Measurements from ENCODE around the gene TRIP6.
"Not testable (repeated sequence)": the region's sequence is repeated elsewhere in the genome, so short reads cannot be mapped to it uniquely, and the experiment has no call there.

Gene TRIP6

DNA sequence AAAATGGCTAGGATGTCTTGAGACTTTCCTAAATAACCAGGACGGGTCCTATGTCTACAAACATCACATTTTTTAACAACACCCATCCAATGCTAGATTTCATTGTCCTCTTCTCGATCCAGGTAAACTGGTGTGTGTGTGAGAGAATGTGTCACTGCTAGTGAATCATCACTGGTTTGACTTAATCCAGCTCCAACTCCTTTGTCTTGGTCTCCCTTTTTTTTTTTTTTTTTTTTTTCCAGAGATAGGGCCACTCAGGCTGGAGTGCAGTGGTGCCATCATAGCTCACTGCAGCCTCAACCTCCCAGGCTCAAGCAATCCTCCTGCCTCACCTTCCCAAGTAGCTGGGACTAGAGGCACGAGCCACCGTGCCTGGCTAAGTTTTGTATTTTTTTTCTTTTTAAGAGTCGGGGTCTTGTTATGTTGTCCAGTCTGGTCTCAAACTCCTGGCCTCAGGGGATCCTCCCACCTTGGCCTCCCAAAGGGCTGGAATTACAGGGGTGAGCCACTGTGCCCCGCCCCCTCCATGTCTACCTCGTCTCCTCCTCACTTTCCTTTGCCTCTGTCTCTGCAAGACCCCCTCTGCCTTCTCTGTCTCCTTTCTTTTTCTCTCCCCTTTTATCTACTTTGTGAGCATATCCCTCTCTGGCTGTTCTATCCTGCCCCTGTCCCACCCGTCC lies 24.5 kb downstream of the TRIP6 start:
- no peak for DNase-seq

DNA sequence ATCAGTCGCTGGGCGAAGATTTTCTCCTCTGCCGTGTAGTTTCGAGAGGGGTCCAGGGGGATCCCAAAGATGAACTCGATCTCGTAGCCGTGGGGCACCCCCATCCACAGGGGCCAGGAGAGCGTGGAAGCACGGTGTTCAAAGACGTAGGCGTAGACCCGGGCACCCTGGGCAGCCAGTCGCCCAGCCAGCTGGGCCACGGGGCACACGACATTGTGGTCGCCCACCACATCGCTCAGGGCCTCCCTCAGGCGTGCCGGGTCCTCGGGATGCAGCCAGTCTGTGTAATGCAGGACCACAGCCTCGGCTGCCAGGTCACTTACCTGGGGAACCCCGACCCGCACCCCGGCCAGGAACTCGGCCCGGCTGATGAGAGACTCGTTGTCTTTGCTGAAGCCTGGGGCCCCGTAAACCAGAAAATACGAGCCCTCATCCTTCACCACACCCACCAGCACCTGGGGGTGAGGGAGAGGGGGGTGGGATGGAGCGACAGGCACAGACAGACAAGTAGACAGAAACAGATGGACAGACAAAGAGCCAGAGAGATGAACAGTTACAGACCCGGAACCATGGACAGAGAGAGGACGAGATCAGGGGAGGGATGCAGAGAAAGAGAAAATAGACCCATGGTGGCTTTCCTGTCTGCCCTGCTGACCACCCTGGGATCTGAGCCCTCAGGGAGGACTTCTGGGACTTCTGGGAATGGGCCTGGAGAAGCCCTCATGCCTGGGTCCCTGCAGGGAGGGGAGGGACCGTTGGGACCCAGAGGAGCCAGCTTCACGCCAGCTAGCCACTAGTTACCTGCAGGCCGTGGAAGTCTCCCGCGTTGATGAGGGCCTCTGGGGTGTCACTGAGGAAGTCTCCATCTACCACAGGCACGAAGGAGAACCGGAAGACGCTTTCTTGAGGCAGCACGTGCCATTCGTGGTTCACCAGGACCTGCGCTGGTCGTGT lies 25.5 kb downstream of the TRIP6 start:
- no peak for DNase-seq

DNA sequence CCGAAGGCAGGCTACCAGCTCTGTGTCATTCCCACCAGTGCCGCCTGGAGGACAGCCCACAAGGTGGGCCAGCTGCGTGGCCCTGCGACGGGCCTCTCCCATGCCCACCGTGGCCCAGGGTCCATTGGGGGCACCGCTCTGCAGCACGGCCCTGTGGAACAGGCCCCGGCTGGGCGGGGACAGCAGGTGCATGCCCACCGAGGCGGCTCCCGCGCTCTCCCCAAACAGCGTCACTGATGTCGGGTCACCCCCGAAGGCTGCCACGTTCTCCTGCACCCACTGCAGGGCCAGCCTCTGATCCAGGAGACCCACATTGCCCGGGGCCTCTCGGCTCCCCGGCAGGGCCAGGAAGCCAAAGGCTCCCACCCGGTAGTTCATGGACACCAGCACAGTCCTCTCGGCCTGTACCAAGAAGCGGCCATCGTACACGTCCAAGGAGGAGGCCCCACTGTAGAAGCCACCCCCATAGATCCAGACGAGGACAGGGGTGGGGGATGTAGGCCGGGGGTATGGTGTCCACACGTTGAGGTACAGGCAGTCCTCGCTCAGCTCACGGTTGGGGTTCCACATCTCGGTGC lies 26.2 kb downstream of the TRIP6 start:
- no peak for DNase-seq

DNA sequence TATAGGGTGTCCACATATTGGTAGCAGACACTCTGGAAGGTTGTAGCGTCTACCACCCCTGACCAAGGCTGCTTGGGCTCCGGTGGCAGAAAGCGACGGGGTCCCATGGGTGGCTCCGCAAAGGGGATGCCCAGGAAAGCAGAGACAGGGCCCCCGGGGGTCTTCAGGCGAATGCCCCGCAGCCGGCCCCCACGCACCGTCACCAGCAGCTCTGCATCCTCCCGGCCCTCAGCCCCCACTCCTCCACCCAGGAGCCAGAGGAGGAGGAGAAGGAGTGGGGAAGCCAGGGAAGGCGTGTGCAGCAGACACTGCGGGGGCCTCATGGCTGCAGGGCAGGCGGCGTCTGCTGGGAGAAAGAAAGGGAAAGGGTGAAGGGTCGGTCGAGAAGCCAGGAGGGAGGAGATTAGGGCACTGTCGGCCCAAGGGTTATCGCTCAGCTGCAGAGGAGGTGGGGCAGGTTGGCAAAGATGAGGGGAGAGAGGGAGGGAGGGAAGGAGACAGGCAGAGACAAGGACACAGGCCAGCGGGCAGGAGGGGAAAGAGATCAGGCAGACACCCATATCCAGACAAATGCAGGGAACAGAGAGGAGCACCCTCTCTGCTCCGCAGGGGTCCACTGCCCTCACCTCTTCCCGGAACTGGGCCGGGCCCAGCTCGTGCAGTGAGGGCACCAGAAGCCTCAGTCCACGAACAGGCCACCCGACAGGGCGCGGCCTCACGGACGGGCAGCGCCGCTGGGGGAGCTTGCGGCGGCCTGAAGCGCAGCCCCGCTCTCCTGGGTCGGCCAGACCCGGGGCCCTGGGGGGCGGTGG lies 26.9 kb downstream of the TRIP6 start:
- DNase-seq, result no peak

GRCh38 chr7:100894860-100895700 lies 27.9 kb downstream of the TRIP6 start:
- peak; percentile 32 for DNase-seq

DNA sequence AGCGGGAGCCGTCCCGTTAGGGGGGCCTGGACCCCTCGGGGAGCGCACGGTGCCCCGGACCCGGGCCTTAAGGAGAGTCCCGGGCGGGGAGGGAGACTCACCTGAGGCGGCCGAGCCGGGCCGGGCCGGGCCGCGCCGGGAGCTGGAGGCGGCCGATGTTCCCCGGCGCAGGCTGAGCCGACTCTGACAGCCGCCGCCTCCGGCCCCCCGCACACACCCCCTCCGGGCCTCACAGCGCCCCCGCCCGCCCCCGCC lies 28.4 kb downstream of the TRIP6 start, which contains the start of gene ACHE:
Gene ACHE, minus strand, starts transcription at position 188 of the 255 bp plus-strand sequence. CDS start 1,656 bp downstream, outside the sequence.
- no peak for DNase-seq

- peak; percentile 45 for DNase-seq
Observed at GRCh38 chr7:100895956-100896731, 29.0 kb downstream of the TRIP6 start.

DNA sequence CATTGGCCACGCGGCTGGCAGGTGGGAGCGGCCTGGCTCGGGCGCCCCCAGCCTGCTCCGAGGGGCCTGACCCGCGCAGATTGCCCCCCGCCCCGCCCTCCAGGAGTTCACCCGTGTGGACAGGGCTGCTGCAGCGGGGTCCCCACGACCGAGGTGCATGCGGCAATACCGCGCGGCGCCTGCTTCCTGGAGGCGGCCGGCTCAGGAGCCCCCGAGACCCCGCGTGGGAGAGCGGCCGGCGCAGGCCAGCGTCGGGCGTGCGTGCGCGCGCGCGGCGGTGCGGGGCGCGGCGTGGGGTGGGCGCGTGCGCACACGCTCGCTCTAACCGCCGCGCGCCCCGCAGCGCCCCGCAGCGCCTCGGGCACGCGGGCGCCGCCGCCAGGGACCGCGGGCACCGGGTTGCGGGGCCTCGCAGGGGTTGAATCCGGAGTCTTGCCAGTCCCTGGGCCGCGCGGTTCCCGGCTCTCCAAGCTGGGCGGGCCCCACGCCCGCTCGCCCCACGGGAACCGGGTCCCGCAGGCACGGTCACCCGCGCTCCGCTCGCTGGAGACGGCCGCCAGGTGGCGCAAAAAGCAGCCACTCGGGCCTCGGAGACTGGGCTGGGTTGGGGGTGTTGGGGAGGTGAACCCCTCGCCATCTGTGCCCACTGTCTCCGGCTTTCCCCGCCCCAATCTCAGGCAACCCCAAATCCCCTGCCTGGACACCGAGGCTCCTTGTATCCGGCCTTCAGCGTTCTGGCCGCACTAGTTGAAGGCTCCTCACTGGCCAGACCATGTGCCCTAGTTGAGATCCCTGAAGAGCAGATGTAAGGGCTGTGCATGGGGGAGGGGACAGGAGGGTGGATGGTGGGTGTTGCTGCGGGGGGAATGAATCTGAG lies 29.8 kb downstream of the TRIP6 start:
- peak; percentile 41 for DNase-seq

DNA sequence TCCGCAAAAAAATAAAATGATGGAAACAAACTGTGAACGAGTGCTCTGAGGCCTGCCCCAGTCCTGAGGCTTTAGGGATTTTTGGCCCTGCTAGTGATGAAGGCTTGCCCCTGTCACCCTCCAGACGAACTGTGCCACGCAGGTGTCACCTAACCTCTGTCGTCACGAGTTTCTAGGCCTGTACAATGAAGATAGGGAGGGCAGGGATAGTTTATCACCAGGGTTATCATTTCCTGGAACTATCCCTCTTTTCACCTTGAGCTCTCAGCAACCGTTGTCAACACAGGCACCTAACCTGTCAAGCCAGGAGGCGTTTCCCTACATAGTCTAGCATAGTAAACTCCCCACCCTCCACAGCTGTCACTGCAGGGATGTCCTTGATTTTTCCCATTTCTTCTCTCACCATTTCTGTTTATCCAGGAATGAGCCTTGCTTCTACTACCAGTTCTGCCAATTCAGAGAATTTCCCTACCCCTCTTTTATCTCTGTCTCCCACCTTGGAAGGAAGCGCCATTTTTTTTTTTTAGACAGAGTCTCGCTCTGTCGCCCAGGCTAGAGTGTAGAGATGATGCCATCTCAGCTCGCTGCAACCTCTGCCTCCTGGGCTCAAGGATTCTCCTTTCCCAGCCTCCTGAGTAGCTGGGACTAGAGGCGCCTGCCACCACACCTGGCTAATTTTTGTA lies 30.7 kb downstream of the TRIP6 start:
- DNase-seq, result no peak

- no peak for DNase-seq
Observed at GRCh38 chr7:100899432-100899831, 32.2 kb downstream of the TRIP6 start.

GRCh38 chr7:100900978-100901377 lies 33.8 kb downstream of the TRIP6 start:
- no peak for DNase-seq

DNA sequence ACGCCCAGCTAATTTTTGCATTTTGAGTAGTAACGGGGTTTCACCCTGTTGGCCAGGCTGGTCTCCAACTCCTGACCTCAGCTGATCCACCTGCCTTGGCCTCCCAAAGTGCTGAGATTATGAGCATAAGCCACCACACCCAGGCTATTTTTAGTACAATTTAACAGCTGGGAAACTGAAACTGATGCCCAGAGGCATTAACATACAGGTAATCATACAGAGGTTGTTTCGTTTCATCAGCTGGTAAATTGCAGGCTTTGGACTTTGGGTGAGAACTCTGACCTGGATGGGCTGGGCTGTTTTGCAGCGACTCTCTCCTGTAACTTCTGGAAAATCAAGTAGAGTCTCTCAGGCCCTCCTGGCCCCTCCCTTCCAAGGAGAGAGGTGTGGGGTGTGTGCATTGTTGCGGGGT lies 34.7 kb downstream of the TRIP6 start:
- DNase-seq, result no peak

DNA sequence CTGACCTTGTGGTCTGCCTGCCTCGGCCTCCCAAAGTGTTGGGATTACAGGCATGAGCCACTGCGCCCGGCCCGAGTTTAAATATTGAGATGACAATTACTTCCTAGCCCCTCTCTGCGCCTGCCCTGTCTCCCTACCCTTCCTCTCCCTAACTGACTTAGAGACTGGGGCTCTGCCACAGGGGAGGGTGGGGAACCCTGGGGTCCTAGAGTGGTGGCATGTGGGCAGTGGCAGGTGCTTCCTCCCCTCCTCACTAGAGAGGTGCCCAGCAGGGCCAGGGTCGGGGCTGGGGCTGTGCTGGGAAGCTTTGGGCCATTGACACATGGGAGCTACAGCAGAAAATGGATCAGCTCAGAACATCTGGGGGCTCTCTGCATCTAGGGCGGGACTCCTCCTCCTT lies 35.5 kb downstream of the TRIP6 start:
- no peak for DNase-seq

- DNase-seq, result no peak
Observed at GRCh38 chr7:100908512-100908911, 41.3 kb downstream of the TRIP6 start.

DNA sequence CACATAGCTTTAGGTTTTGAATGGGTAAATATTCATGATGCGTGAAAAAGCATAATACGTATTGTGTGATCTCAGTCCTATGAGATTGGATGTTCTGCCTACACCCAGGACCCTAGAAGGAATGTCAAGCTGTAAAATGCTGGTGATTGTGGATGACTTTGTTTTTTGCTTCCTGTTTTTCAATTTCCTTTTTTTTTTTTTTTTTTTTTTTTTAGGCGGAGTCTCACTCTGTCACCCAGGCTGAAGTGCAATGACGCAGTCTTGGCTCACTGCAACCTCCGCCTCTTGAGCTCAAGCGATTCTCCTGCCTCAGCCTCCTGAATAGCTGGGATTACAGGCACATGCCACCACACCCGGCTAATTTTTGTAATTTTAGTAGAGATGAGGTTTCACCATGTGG lies 43.3 kb downstream of the TRIP6 start:
- not testable (repeated sequence) for DNase-seq

DNA sequence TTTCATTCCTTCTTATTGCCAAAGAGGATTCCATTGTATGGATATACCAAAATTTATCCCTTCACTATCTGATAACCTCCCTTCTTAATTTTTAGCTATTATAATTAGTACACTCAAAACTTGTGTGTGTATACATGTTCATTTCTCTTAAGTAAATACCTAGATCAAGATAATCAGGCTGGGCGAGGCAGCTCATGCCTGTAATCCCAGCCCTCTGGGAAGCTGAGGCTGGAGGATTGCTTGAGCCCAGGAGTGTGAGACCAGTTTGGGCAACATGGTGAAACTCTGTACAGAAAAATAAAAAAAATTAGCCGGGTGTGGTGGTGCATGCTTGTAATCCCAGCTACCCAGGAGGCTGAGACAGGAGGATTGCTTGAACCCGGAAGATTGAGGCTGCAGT lies 44.3 kb downstream of the TRIP6 start:
- no peak for DNase-seq

DNA sequence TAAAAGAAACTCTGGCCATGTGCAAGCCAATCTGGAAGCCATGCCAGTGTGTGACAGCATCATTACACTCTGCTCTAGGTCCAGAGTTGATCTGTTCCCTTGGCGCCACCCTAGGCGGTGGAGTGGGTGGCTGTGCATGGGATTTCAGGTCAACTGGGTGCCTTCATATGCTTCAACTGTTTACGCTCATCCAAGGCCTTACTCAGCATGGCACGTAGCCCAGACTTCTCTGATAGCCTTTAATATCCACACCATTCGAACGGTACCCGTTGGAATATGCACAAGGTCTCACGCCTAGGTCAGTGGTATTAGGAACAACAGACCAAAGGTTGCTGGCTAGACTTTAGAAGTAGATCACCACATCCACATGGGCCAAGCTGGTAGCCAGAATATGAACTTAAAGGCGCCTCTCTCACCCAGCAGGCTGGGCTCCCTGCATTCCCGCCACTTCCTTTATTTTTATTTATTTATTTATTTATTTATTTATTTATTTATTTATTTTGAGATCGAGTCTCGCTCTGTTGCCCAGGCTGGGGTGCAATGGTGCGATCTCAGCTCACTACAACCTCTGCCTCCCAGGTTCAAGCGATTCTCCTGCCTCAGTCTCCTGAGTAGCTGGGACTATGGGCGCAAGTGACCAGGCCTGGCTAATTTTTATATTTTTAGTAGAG lies 47.2 kb downstream of the TRIP6 start:
- no peak for DNase-seq

DNA sequence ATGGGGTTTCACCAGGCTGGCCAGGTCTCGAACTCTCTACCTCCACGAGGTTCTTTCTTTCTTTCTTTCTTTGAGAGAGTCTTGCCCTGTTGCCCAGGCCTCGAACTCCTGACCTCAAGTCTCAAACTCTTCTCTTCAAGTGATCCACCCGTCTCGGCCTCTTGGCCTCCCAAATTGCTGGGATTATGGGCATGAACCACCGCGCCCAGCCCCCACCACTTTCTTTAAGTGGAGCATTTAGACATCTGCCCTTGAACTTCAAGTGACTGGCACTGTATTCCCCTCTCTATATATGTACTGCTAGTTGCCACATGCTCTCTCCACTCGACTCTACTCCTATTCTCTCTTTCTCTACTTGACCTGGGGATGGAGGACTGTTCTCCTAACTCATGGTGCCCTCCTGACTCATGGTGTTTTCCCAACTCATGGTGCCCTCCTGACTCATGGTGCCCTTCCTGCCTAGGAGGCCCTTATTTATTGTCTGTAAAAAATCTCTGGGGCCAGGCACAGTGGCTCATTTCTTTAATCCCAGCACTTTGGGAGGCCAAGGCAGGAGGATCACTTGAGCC lies 47.8 kb downstream of the TRIP6 start:
- no peak for DNase-seq

DNA sequence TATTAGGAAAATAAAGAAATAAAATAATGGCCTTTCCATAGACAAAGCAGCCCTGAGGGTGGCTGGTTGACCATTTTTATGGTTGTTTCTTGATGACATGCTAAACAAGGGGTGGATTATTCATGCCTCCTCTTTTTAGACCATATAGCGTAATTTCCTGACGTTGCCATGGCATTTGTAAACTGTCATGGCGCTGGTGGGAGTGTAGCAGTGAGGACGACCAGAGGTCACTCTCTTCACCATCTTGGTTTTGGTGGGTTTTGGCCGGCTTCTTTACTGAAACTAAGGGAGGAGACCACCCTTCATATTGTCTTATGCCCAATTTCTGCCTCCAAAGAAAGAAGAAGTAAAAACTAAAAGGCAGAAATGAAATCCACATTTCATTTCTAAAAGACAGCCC lies 52.1 kb downstream of the TRIP6 start:
- DNase-seq, result not testable (repeated sequence)
